Embryonic facial prominence (tissue), 1 donor: ENCODE measurements around the gene HEXA.
A peak's percentile ranks its signal among the peaks of the same experiment; 100 is the strongest.
"Not testable (repeated sequence)": the region's sequence is repeated elsewhere in the genome, so short reads cannot be mapped to it uniquely, and the experiment has no call there.

ENCODE experiments used
- DNase-seq: peaks from one replicate; pipeline ENCODE4 v3.0.0-alpha.2; 2016; ENCODE audit errors: extremely low spot score

The HEXA gene

GRCh38 chr15:72375846-72376581 lies at the start of gene HEXA:
Gene HEXA, minus strand, starts transcription at chr15:72376014. Its CDS starts 42 bp downstream, at chr15:72375972.
- DNase-seq, result peak; percentile 87

- DNase-seq, result no peak
Observed at GRCh38 chr15:72423256-72423655, 47.4 kb upstream of the HEXA start.

GRCh38 chr15:72421484-72421883 lies 45.7 kb upstream of the HEXA start:
- no peak for DNase-seq

- no peak for DNase-seq
Observed at GRCh38 chr15:72420576-72420975, 44.8 kb upstream of the HEXA start.

GRCh38 chr15:72419768-72420167 lies 44.0 kb upstream of the HEXA start:
- not testable (repeated sequence) for DNase-seq

- DNase-seq, result no peak
Observed at GRCh38 chr15:72415304-72415703, 39.5 kb upstream of the HEXA start.

- not testable (repeated sequence) for DNase-seq
Observed at GRCh38 chr15:72413337-72413736, 37.5 kb upstream of the HEXA start.

- DNase-seq, result no peak
Observed at GRCh38 chr15:72411544-72411943, 35.7 kb upstream of the HEXA start.

GRCh38 chr15:72411111-72411510 lies 35.3 kb upstream of the HEXA start:
- no peak for DNase-seq

- DNase-seq, result no peak
Observed at GRCh38 chr15:72406936-72407335, 31.1 kb upstream of the HEXA start.

- no peak for DNase-seq
Observed at GRCh38 chr15:72404841-72405240, 29.0 kb upstream of the HEXA start.

- no peak for DNase-seq
Observed at GRCh38 chr15:72404356-72404755, 28.5 kb upstream of the HEXA start.

- DNase-seq, result no peak
Observed at GRCh38 chr15:72402726-72403125, 26.9 kb upstream of the HEXA start.

- no peak for DNase-seq
Observed at GRCh38 chr15:72398648-72399047, 22.8 kb upstream of the HEXA start.

- no peak for DNase-seq
Observed at GRCh38 chr15:72397796-72398588, 22.2 kb upstream of the HEXA start, which contains the start of gene TMEM202. Gene TMEM202, plus strand, starts transcription at chr15:72398305. Its CDS starts 22 bp downstream, at chr15:72398327.

- DNase-seq, result not testable (repeated sequence)
Observed at GRCh38 chr15:72396331-72396730, 20.5 kb upstream of the HEXA start.

GRCh38 chr15:72389231-72389630 lies 13.4 kb upstream of the HEXA start:
- DNase-seq, result no peak

GRCh38 chr15:72387741-72388140 lies 11.9 kb upstream of the HEXA start:
- no peak for DNase-seq

GRCh38 chr15:72382146-72382545 lies 6.3 kb upstream of the HEXA start:
- no peak for DNase-seq

- no peak for DNase-seq
Observed at GRCh38 chr15:72380743-72381142, 4.9 kb upstream of the HEXA start.

- no peak for DNase-seq
Observed at GRCh38 chr15:72379856-72380430, 4.1 kb upstream of the HEXA start.

- not testable (repeated sequence) for DNase-seq
Observed at GRCh38 chr15:72379106-72379505, 3.3 kb upstream of the HEXA start.

GRCh38 chr15:72377331-72377730 lies 1.5 kb upstream of the HEXA start:
- DNase-seq, result no peak
